ENCODE measurements around the gene RSBN1.

DNA sequence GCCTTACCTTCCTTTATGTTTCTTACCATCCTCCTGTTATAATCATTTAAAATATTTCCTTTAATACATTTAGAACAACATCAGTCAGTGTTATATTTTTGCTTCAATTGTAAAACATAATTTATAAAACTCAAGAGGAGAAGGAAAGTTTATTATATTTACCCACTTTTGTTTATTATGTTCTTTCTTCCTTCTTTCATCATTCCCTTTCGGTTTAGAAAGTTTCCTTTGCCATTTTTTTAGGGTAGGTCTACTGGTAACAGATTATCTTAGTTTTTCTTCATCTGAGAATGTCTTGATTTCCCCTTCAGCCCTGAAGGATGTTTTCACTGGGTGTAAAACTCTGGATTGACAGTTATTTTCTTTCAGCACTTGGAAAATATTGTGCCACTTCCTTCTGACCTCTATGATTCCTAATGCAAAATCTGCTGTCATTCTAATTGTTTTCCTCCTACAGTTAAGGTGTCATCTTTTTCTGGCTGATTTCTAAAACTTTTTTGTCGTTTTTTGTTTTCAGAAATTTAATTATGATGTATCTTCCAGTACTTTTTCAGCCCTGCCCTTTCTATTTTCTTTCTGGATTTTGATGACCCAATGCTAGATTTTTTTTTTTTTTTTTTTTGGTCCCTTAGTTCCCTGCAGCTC, 34.2 kb upstream of the RSBN1 start:
- TF ChIP-seq EZH2 (IDR thresholded peaks at IDR 0.05; ENCODE audit: borderline replicate concordance, low read length) (no peak), CTCF (IDR thresholded peaks at IDR 0.05; ENCODE audit: low read length) (no peak)
